Hepatocyte (in vitro differentiated cells): ENCODE data around the gene DHPS.

Source experiments
- CTCF ChIP-seq: fragments of 200-600 bp; sonication (generic); IDR thresholded peaks from 2 replicates; pipeline ENCODE4 v1.5.1; 2016; ENCODE audit warnings: antibody characterized with exemption, mild to moderate bottlenecking; ENCODE audit not compliant: poor library complexity
- EZH2 ChIP-seq: fragments of 200-600 bp; sonication (generic); IDR thresholded peaks from 2 replicates; pipeline ENCODE4 v1.6.1; 2016; ENCODE audit warnings: antibody characterized with exemption, mild to moderate bottlenecking, borderline replicate concordance

- TF ChIP-seq CTCF (no peak), EZH2 (no peak)
Observed at GRCh38 chr19:12696366-12697335, 15.0 kb upstream of the DHPS start, which contains the start of gene FBXW9.
